K562 (cell line): Measurements from ENCODE around the gene TMEM217. TPM values are rescaled to one million over a fixed set of nuclear protein-coding genes. Genes with fewer than 3 reads are reported as not detected.

Experiments
- CEBPG ChIP-seq, 3 experiments: fragments of 200-800 bp in 1 of 3; sonication (Bioruptor generic) in 1 of 3; sonication (generic) in 1 of 3; formaldehyde crosslinking in 1 of 3; IDR thresholded peaks in 2 of 3; conservative IDR thresholded peaks in 1 of 3; 2 replicates each; pipeline versions ENCODE4 v1.6.1 to v1.8.0; 2016 to 2022; ENCODE audit warnings: missing compliant biosample characterization in 2 of 3, missing genetic modification characterization in 2 of 3, mild to moderate bottlenecking in 1 of 3, missing genetic modification reagents in 1 of 3
- CHD4 ChIP-seq: fragments of 200-600 bp; sonication (generic); IDR thresholded peaks from 3 replicates; pipeline ENCODE4 v1.6.1; 2012; ENCODE audit warnings: low read depth, mild to moderate bottlenecking, mixed read lengths, low read length, inconsistent platforms; ENCODE audit not compliant: insufficient read depth, insufficient replicate concordance, poor library complexity, severe bottlenecking
- CREBBP ChIP-seq: IDR thresholded peaks from one replicate; pipeline ENCODE4 v1.6.1; 2012; ENCODE audit warnings: low read depth, mild to moderate bottlenecking, control low read depth, inconsistent platforms, low read length
- ESRRB ChIP-seq: fragments of 250-450 bp; sonication (Bioruptor Pico); IDR thresholded peaks from 2 replicates; pipeline ENCODE4 v1.5.0; 2020; ENCODE audit warnings: mild to moderate bottlenecking, moderate library complexity, borderline replicate concordance
- GATAD2A ChIP-seq: fragments of 450-650 bp; IDR thresholded peaks from 2 replicates; pipeline ENCODE4 v1.6.1; 2017
- ILK ChIP-seq: fragments of 450-650 bp; IDR thresholded peaks from 2 replicates; pipeline ENCODE4 v1.6.1; 2016; ENCODE audit warnings: missing genetic modification characterization, low read depth, mild to moderate bottlenecking, missing compliant biosample characterization, moderate library complexity, borderline replicate concordance
- KLF6 ChIP-seq: fragments of 250-450 bp; sonication (Bioruptor Pico); IDR thresholded peaks from 2 replicates; pipeline ENCODE4 v1.4.0; 2020; ENCODE audit warnings: mild to moderate bottlenecking, moderate library complexity, borderline replicate concordance
- MAFF ChIP-seq: IDR thresholded peaks from 2 replicates; pipeline ENCODE4 v1.6.1; 2012; ENCODE audit warnings: low read length, improper control_type of control experiment
- NBN ChIP-seq: fragments of 450-650 bp; IDR thresholded peaks from 2 replicates; pipeline ENCODE4 v1.6.1; 2016; ENCODE audit warnings: low read depth, mild to moderate bottlenecking
- PCBP1 ChIP-seq: fragments of 200-400 bp; formaldehyde crosslinking; IDR thresholded peaks from 2 replicates; pipeline ENCODE4 v1.6.1; 2018; ENCODE audit warnings: mild to moderate bottlenecking, low read depth, low read length; ENCODE audit not compliant: poor library complexity, severe bottlenecking
- POLR2AphosphoS2 ChIP-seq: IDR thresholded peaks from 2 replicates; pipeline ENCODE4 v1.6.1; 2012; ENCODE audit warnings: low read length, improper control_type of control experiment
- RHOXF2B ChIP-seq: fragments of 250-450 bp; sonication (Bioruptor Pico); conservative IDR thresholded peaks from 2 replicates; pipeline ENCODE4 v1.5.1; 2021
- ZBED1 ChIP-seq: IDR thresholded peaks from 2 replicates; pipeline ENCODE4 v1.6.1; 2014
- ZEB2 ChIP-seq: fragments of 450-650 bp; IDR thresholded peaks from 2 replicates; pipeline ENCODE4 v1.6.1; 2016
- ZNF134 ChIP-seq: fragments of 250-450 bp; sonication (Bioruptor Pico); conservative IDR thresholded peaks from 2 replicates; pipeline ENCODE4 v1.4.0; 2020
- ZNF143 ChIP-seq: sonication (generic); formaldehyde crosslinking; IDR thresholded peaks from 2 replicates; pipeline ENCODE4 v1.9.0; 2022; ENCODE audit warnings: mild to moderate bottlenecking, missing genetic modification reagents
- ZNF175 ChIP-seq: fragments of 200-800 bp; sonication (Bioruptor generic); IDR thresholded peaks from 2 replicates; pipeline ENCODE4 v1.6.1; 2016; ENCODE audit warnings: low read depth, mild to moderate bottlenecking, missing genetic modification characterization, missing compliant biosample characterization
- ZNF212 ChIP-seq: fragments of 450-650 bp; formaldehyde crosslinking; IDR thresholded peaks from 2 replicates; pipeline ENCODE4 v1.4.0; 2020; ENCODE audit warnings: mild to moderate bottlenecking
- polyA plus RNA-seq, 8 experiments: library from polyadenylated mRNA; depleted of rRNA in 4 of 8; stranded (reverse) in 5 of 8; unstranded in 3 of 8; fragments of >200 nt; fragmentation: Nextera tagmentation in 2 of 8; fragmentation: Illumina TruSeq in 1 of 8; extraction: Ambion mirVana in 2 of 8; extraction: Trizol in 1 of 8; gene quantifications; 2 replicates each; pipeline versions ENCODE4 v1.2.1 to v1.2.3, GENCODE V29; 2011 to 2014; ENCODE audit warnings: inconsistent platforms in 1 of 8, missing spikeins in 1 of 8
- total RNA-seq, 7 experiments: library from RNA; depleted of rRNA in 6 of 7; stranded (reverse); fragments of >200 nt in 6 of 7; fragmentation: Illumina TruSeq in 2 of 7; extraction: Trizol in 2 of 7; gene quantifications; 2 replicates each; pipeline versions ENCODE4 v1.2.1 to v1.2.3, GENCODE V29; 2011 to 2021; ENCODE audit warnings: low replicate concordance in 1 of 7
- TF ChIP-seq, protein P1 (sequence below), 2 experiments: fragments of 150-350 bp in 1 of 2; IDR thresholded peaks; 2 replicates each; pipeline ENCODE4 v1.6.1; 2012 to 2016; ENCODE audit warnings: low read depth in 2 of 2, low read length in 2 of 2, mild to moderate bottlenecking in 1 of 2, moderate library complexity in 1 of 2
- TF ChIP-seq, protein P2 (sequence below): sonication (generic); formaldehyde crosslinking; IDR thresholded peaks from 2 replicates; pipeline ENCODE4 v1.8.0; 2022; ENCODE audit warnings: mild to moderate bottlenecking, missing genetic modification reagents

TMEM217 gene
- total and polyA plus RNA-seq, 9 of the 15 experiments (the other 6 are each of a cell fraction or from before 2014, with no cell fraction given), result 1.3 to 8.0 (median 1.9) TPM

DNA sequence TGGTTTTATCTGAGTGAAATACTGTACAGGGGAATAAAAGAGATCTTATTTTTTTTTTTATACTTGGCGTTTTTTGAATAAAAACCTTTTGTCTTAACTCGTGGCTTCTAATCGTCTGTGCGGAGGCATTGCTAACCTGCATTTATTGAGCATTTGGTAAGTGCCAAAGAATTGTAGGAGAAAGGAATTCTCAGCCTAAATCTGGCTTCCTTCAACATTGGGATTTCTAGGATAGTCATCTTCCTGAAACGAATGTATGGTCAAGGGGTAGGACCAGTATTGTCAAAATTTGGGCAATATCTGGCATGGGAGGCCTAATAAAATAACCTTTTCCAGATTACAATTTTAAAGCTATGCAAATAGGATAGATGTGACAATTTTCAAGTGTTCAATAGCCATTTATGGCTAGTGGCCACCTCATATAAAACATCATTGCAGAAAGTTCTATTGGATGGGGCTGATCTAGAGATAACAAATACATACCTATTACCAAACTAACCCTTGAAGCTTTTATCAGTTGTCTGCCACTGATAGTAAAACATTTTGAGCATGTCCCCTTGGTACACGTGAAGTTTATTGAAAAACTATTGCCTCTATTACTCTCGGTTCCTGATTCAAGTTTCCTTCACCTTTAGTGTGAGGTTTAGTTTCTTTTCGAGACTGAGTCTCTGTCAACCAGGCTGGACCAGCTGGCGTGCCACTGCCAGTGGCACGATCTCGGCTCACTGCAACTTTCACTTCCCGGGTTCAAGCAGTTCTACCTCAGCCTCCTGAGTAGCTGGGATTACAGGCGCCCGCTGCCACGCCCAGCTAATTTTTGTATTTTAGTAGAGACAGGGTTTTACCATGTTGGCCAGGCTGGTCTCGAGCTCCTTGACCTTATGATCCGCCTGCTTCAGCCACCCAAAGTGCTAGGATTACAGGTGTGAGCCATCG, 82.3 kb downstream of the TMEM217 start (continued):
- peak; percentile 2 for TF ChIP-seq CHD4
- peak; percentile 73; the same call in 1 of the 2 replicates for TF ChIP-seq ZBED1
- TF ChIP-seq ZNF143 (CRISPR knock-in tag), result no peak
- no peak for TF ChIP-seq PCBP1
- TF ChIP-seq ZNF175, result peak; percentile 42; the same call in 1 of the 2 replicates
- peak; percentile 88 for TF ChIP-seq ESRRB (CRISPR knock-in tag)
- TF ChIP-seq RHOXF2B (CRISPR knock-in tag), result peak; percentile 92
- no peak for TF ChIP-seq ILK
- TF ChIP-seq CEBPG (CRISPR knock-in tag; IDR thresholded peaks at IDR 0.05), result no peak
- TF ChIP-seq CEBPG (tag; conservative IDR thresholded peaks at IDR 0.05 in 1 of 2, IDR thresholded peaks at IDR 0.05 in 1 of 2), result no peak
- TF ChIP-seq, protein P1, sequence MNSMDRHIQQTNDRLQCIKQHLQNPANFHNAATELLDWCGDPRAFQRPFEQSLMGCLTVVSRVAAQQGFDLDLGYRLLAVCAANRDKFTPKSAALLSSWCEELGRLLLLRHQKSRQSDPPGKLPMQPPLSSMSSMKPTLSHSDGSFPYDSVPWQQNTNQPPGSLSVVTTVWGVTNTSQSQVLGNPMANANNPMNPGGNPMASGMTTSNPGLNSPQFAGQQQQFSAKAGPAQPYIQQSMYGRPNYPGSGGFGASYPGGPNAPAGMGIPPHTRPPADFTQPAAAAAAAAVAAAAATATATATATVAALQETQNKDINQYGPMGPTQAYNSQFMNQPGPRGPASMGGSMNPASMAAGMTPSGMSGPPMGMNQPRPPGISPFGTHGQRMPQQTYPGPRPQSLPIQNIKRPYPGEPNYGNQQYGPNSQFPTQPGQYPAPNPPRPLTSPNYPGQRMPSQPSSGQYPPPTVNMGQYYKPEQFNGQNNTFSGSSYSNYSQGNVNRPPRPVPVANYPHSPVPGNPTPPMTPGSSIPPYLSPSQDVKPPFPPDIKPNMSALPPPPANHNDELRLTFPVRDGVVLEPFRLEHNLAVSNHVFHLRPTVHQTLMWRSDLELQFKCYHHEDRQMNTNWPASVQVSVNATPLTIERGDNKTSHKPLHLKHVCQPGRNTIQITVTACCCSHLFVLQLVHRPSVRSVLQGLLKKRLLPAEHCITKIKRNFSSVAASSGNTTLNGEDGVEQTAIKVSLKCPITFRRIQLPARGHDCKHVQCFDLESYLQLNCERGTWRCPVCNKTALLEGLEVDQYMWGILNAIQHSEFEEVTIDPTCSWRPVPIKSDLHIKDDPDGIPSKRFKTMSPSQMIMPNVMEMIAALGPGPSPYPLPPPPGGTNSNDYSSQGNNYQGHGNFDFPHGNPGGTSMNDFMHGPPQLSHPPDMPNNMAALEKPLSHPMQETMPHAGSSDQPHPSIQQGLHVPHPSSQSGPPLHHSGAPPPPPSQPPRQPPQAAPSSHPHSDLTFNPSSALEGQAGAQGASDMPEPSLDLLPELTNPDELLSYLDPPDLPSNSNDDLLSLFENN (IDR thresholded peaks at IDR 0.05; ENCODE audit: low read depth in 2 of 2, low read length in 2 of 2), result no peak
- peak; percentile 12 for TF ChIP-seq ZEB2
- no peak; the same call in none of the 2 replicates for TF ChIP-seq ZNF134 (CRISPR knock-in tag)
- TF ChIP-seq, protein P2, sequence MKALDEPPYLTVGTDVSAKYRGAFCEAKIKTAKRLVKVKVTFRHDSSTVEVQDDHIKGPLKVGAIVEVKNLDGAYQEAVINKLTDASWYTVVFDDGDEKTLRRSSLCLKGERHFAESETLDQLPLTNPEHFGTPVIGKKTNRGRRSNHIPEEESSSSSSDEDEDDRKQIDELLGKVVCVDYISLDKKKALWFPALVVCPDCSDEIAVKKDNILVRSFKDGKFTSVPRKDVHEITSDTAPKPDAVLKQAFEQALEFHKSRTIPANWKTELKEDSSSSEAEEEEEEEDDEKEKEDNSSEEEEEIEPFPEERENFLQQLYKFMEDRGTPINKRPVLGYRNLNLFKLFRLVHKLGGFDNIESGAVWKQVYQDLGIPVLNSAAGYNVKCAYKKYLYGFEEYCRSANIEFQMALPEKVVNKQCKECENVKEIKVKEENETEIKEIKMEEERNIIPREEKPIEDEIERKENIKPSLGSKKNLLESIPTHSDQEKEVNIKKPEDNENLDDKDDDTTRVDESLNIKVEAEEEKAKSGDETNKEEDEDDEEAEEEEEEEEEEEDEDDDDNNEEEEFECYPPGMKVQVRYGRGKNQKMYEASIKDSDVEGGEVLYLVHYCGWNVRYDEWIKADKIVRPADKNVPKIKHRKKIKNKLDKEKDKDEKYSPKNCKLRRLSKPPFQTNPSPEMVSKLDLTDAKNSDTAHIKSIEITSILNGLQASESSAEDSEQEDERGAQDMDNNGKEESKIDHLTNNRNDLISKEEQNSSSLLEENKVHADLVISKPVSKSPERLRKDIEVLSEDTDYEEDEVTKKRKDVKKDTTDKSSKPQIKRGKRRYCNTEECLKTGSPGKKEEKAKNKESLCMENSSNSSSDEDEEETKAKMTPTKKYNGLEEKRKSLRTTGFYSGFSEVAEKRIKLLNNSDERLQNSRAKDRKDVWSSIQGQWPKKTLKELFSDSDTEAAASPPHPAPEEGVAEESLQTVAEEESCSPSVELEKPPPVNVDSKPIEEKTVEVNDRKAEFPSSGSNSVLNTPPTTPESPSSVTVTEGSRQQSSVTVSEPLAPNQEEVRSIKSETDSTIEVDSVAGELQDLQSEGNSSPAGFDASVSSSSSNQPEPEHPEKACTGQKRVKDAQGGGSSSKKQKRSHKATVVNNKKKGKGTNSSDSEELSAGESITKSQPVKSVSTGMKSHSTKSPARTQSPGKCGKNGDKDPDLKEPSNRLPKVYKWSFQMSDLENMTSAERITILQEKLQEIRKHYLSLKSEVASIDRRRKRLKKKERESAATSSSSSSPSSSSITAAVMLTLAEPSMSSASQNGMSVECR (CRISPR knock-in tag), result no peak
- peak; percentile 98 for TF ChIP-seq POLR2AphosphoS2
- peak; percentile 94 for TF ChIP-seq ZNF212
- no peak; the same call in 1 of the 2 replicates for TF ChIP-seq GATAD2A
- 0 out of 2 replicates have a peak, but pooled peaks have one; percentile 80 for TF ChIP-seq NBN
- TF ChIP-seq KLF6 (CRISPR knock-in tag), result no peak
- no peak for TF ChIP-seq MAFF
- no peak for TF ChIP-seq CREBBP
